K562 (cell line): ENCODE results near the gene CNR2. TPM values are rescaled to one million over a fixed set of nuclear protein-coding genes. Genes with fewer than 3 reads are reported as not detected.

ENCODE experiments used
- ATAC-seq: fragments of 200-7000 bp; cut with Tn5 transposase; 3 replicates; pipeline ENCODE4 v1.9.1; 2020; ENCODE audit warnings: moderate library complexity
- BruUV-seq: library from RNA; stranded (reverse); fragments of 400-500 nt; replicated peaks from 2 replicates; lab custom pipeline; 2021; lab: Mats Ljungman, UMichigan
- CTCF ChIA-PET: fragments of 300-600 bp; formaldehyde crosslinking; extraction: SDS; loops from one replicate; lab custom pipeline; 2021; ENCODE audit warnings: low intra/inter-chr PET ratio; lab: Yijun Ruan, JAX
- POLR2A ChIA-PET: fragments of 300-600, 350-650 bp; sonication (Branson Sonifier 250); formaldehyde crosslinking; extraction: SDS; loops from one replicate; lab custom pipeline; 2021; ENCODE audit warnings: antibody characterized with exemption, inconsistent platforms; lab: Yijun Ruan, JAX
- DNase-seq, 4 experiments: peaks; one replicate each; pipeline versions ENCODE4 v3.0.0 to v3.0.0-alpha.2; 2011 to 2018; ENCODE audit warnings: low spot score in 3 of 4, mixed read lengths in 3 of 4; ENCODE audit errors: extremely low read depth in 1 of 4
- FAIRE-seq: peaks from 2 replicates; lab custom pipeline; 2011; peaks lifted over from hg19 to GRCh38; lab: Jason Lieb, UNC
- H2AFZ ChIP-seq: 2 replicates; pipeline ENCODE4 v1.6.0; 2011; ENCODE audit warnings: low read depth, low read length, control low read depth, inconsistent platforms
- H3K27ac ChIP-seq: fragments of 200-600 bp; 3 replicates; pipeline ENCODE4 v1.8.0; 2011; ENCODE audit warnings: low read depth, mild to moderate bottlenecking, control low read depth, inconsistent platforms, low read length, moderate library complexity, mixed read lengths; ENCODE audit errors: extremely low read depth
- H3K27me3 ChIP-seq, 2 experiments: fragments of 300-600 bp in 1 of 2; 2 replicates in 1 of 2; 3 replicates in 1 of 2; pipeline versions ENCODE4 v1.6.0 to v1.8.0; 2011; ENCODE audit warnings: inconsistent platforms in 2 of 2, low read length in 2 of 2, mild to moderate bottlenecking in 1 of 2, mixed read lengths in 1 of 2, moderate library complexity in 1 of 2; ENCODE audit not compliant: control insufficient read depth in 2 of 2, insufficient read depth in 2 of 2
- H3K36me3 ChIP-seq: fragments of 300-600 bp; 3 replicates; pipeline ENCODE4 v1.8.0; 2011; ENCODE audit warnings: mild to moderate bottlenecking, low read length, inconsistent platforms; ENCODE audit not compliant: control insufficient read depth, insufficient read depth
- H3K4me1 ChIP-seq, 2 experiments: fragments of 200-600 bp in 1 of 2; replicated peaks in 1 of 2; 2 replicates in 1 of 2; 3 replicates in 1 of 2; pipeline versions ENCODE4 v1.5.1 to v1.8.0; 2011; ENCODE audit warnings: inconsistent platforms in 2 of 2, low read length in 2 of 2, mild to moderate bottlenecking in 1 of 2, mixed read lengths in 1 of 2, moderate library complexity in 1 of 2; ENCODE audit not compliant: control insufficient read depth in 2 of 2, insufficient read depth in 2 of 2
- H3K4me2 ChIP-seq: 2 replicates; pipeline ENCODE4 v1.6.1; 2011; ENCODE audit warnings: low read length, control low read depth, inconsistent platforms, mixed read lengths; ENCODE audit not compliant: insufficient read depth
- H3K4me3 ChIP-seq: fragments of 200-600 bp; sonication (generic), shearing (Covaris generic); 2 replicates; pipeline ENCODE4 v1.5.1; 2016; ENCODE audit warnings: control low read depth, inconsistent platforms
- H3K79me2 ChIP-seq: fragments of 200-600 bp; 3 replicates; pipeline ENCODE4 v1.8.0; 2011; ENCODE audit warnings: low read length, inconsistent platforms; ENCODE audit not compliant: control insufficient read depth, insufficient read depth
- H3K9ac ChIP-seq, 2 experiments: 2 replicates each; pipeline versions ENCODE4 v1.6.0 to v1.6.1; 2011; ENCODE audit warnings: low read depth in 2 of 2, low read length in 2 of 2, control low read depth in 1 of 2, inconsistent platforms in 1 of 2, mild to moderate bottlenecking in 1 of 2, mixed read lengths in 1 of 2; ENCODE audit not compliant: insufficient read depth in 1 of 2
- H3K9me1 ChIP-seq: one replicate; pipeline ENCODE4 v1.6.0; 2011; ENCODE audit warnings: inconsistent platforms, mild to moderate bottlenecking, low read length, moderate library complexity; ENCODE audit not compliant: control insufficient read depth, insufficient read depth
- H3K9me3 ChIP-seq: replicated peaks from 2 replicates; pipeline ENCODE4 v1.5.1; 2011; ENCODE audit warnings: low read depth, low read length, inconsistent platforms; ENCODE audit not compliant: control insufficient read depth, insufficient read depth
- H4K20me1 ChIP-seq: replicated peaks from 2 replicates; pipeline ENCODE4 v1.6.1; 2011; ENCODE audit warnings: low read length, inconsistent platforms, mixed read lengths; ENCODE audit not compliant: control insufficient read depth, insufficient read depth
- ATF1 ChIP-seq, 2 experiments: fragments of 450-650 bp in 1 of 2; IDR thresholded peaks; 2 replicates each; pipeline ENCODE4 v1.6.1; 2016; ENCODE audit warnings: missing compliant biosample characterization in 1 of 2, missing genetic modification characterization in 1 of 2
- CREM ChIP-seq: IDR thresholded peaks from 2 replicates; pipeline ENCODE4 v1.6.1; 2014; ENCODE audit warnings: antibody characterized with exemption, low read depth
- FOSL1 ChIP-seq: fragments of 200-800 bp; sonication (Bioruptor generic); conservative IDR thresholded peaks from 2 replicates; pipeline ENCODE4 v1.6.1; 2016; ENCODE audit warnings: missing genetic modification characterization, missing compliant biosample characterization
- FOXA1 ChIP-seq: fragments of 450-650 bp; IDR thresholded peaks from 2 replicates; pipeline ENCODE4 v1.6.1; 2016; ENCODE audit warnings: mild to moderate bottlenecking, borderline replicate concordance
- FOXK2 ChIP-seq, 2 experiments: fragments of 450-650 bp; IDR thresholded peaks in 1 of 2; conservative IDR thresholded peaks in 1 of 2; 2 replicates each; pipeline ENCODE4 v1.6.1; 2016; ENCODE audit warnings: low read depth in 2 of 2, mild to moderate bottlenecking in 1 of 2
- HDAC1 ChIP-seq, 2 experiments: fragments of 450-650 bp; IDR thresholded peaks; 2 replicates each; pipeline ENCODE4 v1.6.1; 2016 to 2017; ENCODE audit warnings: inconsistent platforms in 1 of 2, mild to moderate bottlenecking in 1 of 2, moderate library complexity in 1 of 2
- SP1 ChIP-seq: sonication (generic); formaldehyde crosslinking; IDR thresholded peaks from 2 replicates; pipeline ENCODE4 v1.8.1; 2022; ENCODE audit warnings: mild to moderate bottlenecking, missing genetic modification reagents
- ZNF384 ChIP-seq: IDR thresholded peaks from 2 replicates; pipeline ENCODE4 v1.6.1; 2012; ENCODE audit warnings: low read depth, low read length, improper control_type of control experiment
- WGBS: fragments of 100-300 bp; shearing (Covaris generic); methylation state at CpG from one replicate; pipeline ENCODE4 v1.1.6; 2016; ENCODE audit warnings: low coverage, mixed read lengths; ENCODE audit not compliant: insufficient coverage; ENCODE audit errors: missing lambda C conversion rate; 5-methylcytosine and 5-hydroxymethylcytosine counted together
- in situ Hi-C: fragments of 300-500 bp; cut with MboI; formaldehyde crosslinking; loops from 4 replicates; pipeline ENCODE4 v1.15.0; 2018; ENCODE audit warnings: inconsistent platforms, mixed read lengths
- intact Hi-C: fragments of 100-400 bp; cut with micrococcal nuclease; formaldehyde crosslinking; loops from 2 replicates; pipeline ENCODE4 v1.14.2; 2022
- polyA plus RNA-seq, 8 experiments: library from polyadenylated mRNA; depleted of rRNA in 4 of 8; stranded (reverse) in 5 of 8; unstranded in 3 of 8; fragments of >200 nt; fragmentation: Nextera tagmentation in 2 of 8; fragmentation: Illumina TruSeq in 1 of 8; extraction: Ambion mirVana in 2 of 8; extraction: Trizol in 1 of 8; gene quantifications; 2 replicates each; pipeline versions ENCODE4 v1.2.1 to v1.2.3, GENCODE V29; 2011 to 2014; ENCODE audit warnings: inconsistent platforms in 1 of 8, missing spikeins in 1 of 8
- total RNA-seq, 7 experiments: library from RNA; depleted of rRNA in 6 of 7; stranded (reverse); fragments of >200 nt in 6 of 7; fragmentation: Illumina TruSeq in 2 of 7; extraction: Trizol in 2 of 7; gene quantifications; 2 replicates each; pipeline versions ENCODE4 v1.2.1 to v1.2.3, GENCODE V29; 2011 to 2021; ENCODE audit warnings: low replicate concordance in 1 of 7
- TF ChIP-seq, protein P1 (sequence below): fragments of 450-650 bp; IDR thresholded peaks from 2 replicates; pipeline ENCODE4 v1.6.1; 2017; ENCODE audit warnings: antibody characterized with exemption, mild to moderate bottlenecking
- TF ChIP-seq, protein P2 (sequence below): fragments of 450-650 bp; IDR thresholded peaks from 2 replicates; pipeline ENCODE4 v1.6.1; 2016; ENCODE audit warnings: borderline replicate concordance
- TF ChIP-seq, protein P3 (sequence below): sonication (generic); formaldehyde crosslinking; IDR thresholded peaks from 2 replicates; pipeline ENCODE4 v1.8.0; 2022; ENCODE audit warnings: mild to moderate bottlenecking, missing genetic modification reagents

CNR2 gene
- total and polyA plus RNA-seq, 9 of the 15 experiments (the other 6 are each of a cell fraction or from before 2014, with no cell fraction given), result not detected

DNA sequence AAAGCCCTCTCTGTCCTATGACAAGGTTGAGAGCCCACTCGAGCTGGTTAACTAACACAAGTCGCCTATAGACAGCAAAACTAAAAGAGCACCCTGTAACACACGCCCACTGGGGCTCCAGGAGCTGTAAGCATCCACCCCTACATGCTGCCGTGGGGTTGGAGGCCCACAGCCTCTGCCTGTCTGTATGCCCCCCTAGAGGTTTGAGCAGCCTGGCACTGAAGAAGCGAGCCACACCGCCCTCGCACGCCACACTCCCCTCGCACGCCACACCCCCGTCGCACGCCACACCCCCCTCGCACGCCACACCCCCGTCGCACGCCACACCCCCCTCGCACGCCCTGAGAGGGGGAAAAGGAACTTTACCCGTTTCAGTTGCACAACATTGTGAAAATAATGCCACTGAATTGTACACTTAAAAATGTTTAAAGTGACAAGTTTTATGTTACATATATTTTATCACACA is 74.7 kb downstream of the CNR2 start:
- WGBS, result 0% methylated on average over 15 of the region's 21 CpGs
- Histone ChIP-seq H3K9me3 (no peaks in the 10 kb centered on the region), H3K9me1 (no peaks in the 10 kb centered on the region), H3K9ac (peak overlapping the region; percentile 32 to 88; a peak in 3 of 4 replicates), H3K79me2 (no peaks in the 10 kb centered on the region), H3K27ac (no peak overlapping the region), H3K4me3 (peak overlapping the region; percentile 38), H3K36me3 (no peaks in the 10 kb centered on the region), H4K20me1 (no peaks in the 10 kb centered on the region), H3K27me3 (no peaks in the 10 kb centered on the region), H2AFZ (peak overlapping the region; percentile 90), H3K4me1 (peaks cover 5 to 8% of the 10 kb centered on the region in 2 experiments; a peak in 4 of 5 replicates), H3K4me2 (peak overlapping the region; percentile 85)
- DNase-seq (peak; percentile 69 to 86 (median 85)), FAIRE-seq (peak; percentile 72), ATAC-seq (peak; percentile 100)
- no TSS peak for BruUV-seq
- in situ Hi-C loops, result no loop called here
- POLR2A ChIA-PET, result no interaction called here
- intact Hi-C loops, result no loop called here
- CTCF ChIA-PET, result no interaction called here
- TF ChIP-seq FOXK2 (conservative IDR thresholded peaks at IDR 0.05 in 1 of 2, IDR thresholded peaks at IDR 0.05 in 1 of 2; ENCODE audit: low read depth in 2 of 2), result 0 out of 4 replicates have a peak, but pooled peaks of 1 of the 2 experiments have one; percentile 10
- TF ChIP-seq, protein P1, sequence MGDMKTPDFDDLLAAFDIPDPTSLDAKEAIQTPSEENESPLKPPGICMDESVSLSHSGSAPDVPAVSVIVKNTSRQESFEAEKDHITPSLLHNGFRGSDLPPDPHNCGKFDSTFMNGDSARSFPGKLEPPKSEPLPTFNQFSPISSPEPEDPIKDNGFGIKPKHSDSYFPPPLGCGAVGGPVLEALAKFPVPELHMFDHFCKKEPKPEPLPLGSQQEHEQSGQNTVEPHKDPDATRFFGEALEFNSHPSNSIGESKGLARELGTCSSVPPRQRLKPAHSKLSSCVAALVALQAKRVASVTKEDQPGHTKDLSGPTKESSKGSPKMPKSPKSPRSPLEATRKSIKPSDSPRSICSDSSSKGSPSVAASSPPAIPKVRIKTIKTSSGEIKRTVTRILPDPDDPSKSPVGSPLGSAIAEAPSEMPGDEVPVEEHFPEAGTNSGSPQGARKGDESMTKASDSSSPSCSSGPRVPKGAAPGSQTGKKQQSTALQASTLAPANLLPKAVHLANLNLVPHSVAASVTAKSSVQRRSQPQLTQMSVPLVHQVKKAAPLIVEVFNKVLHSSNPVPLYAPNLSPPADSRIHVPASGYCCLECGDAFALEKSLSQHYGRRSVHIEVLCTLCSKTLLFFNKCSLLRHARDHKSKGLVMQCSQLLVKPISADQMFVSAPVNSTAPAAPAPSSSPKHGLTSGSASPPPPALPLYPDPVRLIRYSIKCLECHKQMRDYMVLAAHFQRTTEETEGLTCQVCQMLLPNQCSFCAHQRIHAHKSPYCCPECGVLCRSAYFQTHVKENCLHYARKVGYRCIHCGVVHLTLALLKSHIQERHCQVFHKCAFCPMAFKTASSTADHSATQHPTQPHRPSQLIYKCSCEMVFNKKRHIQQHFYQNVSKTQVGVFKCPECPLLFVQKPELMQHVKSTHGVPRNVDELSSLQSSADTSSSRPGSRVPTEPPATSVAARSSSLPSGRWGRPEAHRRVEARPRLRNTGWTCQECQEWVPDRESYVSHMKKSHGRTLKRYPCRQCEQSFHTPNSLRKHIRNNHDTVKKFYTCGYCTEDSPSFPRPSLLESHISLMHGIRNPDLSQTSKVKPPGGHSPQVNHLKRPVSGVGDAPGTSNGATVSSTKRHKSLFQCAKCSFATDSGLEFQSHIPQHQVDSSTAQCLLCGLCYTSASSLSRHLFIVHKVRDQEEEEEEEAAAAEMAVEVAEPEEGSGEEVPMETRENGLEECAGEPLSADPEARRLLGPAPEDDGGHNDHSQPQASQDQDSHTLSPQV, result no peak
- TF ChIP-seq FOXA1, result no peak
- TF ChIP-seq SP1 (CRISPR knock-in tag), result peak; percentile 67
- TF ChIP-seq, protein P2, sequence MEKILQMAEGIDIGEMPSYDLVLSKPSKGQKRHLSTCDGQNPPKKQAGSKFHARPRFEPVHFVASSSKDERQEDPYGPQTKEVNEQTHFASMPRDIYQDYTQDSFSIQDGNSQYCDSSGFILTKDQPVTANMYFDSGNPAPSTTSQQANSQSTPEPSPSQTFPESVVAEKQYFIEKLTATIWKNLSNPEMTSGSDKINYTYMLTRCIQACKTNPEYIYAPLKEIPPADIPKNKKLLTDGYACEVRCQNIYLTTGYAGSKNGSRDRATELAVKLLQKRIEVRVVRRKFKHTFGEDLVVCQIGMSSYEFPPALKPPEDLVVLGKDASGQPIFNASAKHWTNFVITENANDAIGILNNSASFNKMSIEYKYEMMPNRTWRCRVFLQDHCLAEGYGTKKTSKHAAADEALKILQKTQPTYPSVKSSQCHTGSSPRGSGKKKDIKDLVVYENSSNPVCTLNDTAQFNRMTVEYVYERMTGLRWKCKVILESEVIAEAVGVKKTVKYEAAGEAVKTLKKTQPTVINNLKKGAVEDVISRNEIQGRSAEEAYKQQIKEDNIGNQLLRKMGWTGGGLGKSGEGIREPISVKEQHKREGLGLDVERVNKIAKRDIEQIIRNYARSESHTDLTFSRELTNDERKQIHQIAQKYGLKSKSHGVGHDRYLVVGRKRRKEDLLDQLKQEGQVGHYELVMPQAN, result peak; percentile 63; the same call in 1 of the 2 replicates
- TF ChIP-seq, protein P3, sequence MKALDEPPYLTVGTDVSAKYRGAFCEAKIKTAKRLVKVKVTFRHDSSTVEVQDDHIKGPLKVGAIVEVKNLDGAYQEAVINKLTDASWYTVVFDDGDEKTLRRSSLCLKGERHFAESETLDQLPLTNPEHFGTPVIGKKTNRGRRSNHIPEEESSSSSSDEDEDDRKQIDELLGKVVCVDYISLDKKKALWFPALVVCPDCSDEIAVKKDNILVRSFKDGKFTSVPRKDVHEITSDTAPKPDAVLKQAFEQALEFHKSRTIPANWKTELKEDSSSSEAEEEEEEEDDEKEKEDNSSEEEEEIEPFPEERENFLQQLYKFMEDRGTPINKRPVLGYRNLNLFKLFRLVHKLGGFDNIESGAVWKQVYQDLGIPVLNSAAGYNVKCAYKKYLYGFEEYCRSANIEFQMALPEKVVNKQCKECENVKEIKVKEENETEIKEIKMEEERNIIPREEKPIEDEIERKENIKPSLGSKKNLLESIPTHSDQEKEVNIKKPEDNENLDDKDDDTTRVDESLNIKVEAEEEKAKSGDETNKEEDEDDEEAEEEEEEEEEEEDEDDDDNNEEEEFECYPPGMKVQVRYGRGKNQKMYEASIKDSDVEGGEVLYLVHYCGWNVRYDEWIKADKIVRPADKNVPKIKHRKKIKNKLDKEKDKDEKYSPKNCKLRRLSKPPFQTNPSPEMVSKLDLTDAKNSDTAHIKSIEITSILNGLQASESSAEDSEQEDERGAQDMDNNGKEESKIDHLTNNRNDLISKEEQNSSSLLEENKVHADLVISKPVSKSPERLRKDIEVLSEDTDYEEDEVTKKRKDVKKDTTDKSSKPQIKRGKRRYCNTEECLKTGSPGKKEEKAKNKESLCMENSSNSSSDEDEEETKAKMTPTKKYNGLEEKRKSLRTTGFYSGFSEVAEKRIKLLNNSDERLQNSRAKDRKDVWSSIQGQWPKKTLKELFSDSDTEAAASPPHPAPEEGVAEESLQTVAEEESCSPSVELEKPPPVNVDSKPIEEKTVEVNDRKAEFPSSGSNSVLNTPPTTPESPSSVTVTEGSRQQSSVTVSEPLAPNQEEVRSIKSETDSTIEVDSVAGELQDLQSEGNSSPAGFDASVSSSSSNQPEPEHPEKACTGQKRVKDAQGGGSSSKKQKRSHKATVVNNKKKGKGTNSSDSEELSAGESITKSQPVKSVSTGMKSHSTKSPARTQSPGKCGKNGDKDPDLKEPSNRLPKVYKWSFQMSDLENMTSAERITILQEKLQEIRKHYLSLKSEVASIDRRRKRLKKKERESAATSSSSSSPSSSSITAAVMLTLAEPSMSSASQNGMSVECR (CRISPR knock-in tag), result peak; percentile 83
- peak in 1 of 2 experiments; percentile 75; a peak in 2 of 4 replicates for TF ChIP-seq HDAC1 (IDR thresholded peaks at IDR 0.05)
- no peak for TF ChIP-seq ATF1 (CRISPR knock-in tag; IDR thresholded peaks at IDR 0.05)
- 0 out of 2 replicates have a peak, but pooled peaks have one; percentile 15 for TF ChIP-seq ATF1 (tag; IDR thresholded peaks at IDR 0.05)
- no peak for TF ChIP-seq FOSL1 (tag)
- peak; percentile 68 for TF ChIP-seq CREM
- no peak for TF ChIP-seq ZNF384
